GM18508 (cell line): ENCODE measurements around the gene TBC1D23.
A peak's percentile ranks its signal among the peaks of the same experiment; 100 is the strongest.
"Not testable (repeated sequence)": the region's sequence is repeated elsewhere in the genome, so short reads cannot be mapped to it uniquely, and the experiment has no call there.

Source experiments
- ATAC-seq: cut with Tn5 transposase; IDR thresholded peaks from one replicate; pipeline ENCODE4 v1.9.1; 2021; ENCODE audit warnings: moderate number of reproducible peaks; ENCODE audit not compliant: insufficient read depth, unreplicated experiment

Gene TBC1D23

DNA sequence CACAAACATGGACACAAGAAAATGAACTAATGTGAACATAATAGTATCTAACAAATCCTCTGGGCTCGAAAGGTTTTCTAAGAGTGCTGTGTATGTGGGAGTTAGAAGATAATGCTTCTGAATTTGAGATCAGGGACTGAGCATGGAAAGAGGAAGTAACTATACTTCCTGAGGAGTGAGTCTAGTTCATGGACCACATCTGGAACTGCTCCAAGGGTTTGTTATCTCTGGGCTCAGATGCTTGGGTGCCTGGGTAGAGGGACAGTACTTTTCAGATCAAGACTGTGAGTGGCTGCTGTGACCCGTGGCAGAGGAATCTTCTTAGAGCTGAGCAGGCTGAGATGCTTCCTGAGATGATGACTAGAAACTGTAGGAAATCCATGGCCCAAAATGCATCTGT lies 28.5 kb downstream of the TBC1D23 start:
- ATAC-seq, result no peak

DNA sequence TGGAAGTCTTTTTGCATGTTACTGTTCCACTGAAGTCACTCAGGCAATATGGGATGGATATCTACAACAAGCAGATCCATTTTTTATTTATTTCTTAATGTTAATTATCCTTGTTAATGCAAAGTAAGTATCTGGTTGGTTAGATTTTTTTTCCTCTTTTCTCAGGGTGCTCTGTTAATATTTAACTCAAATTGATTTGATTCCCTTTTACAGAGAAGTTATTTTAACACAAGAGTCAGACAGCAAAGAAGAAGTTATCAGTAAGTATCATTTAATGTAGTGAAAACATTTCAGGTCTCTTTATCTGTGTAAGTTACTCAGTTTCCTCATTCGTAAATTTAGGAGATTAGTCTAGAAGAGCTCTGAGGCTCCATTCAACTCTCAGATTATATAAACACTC lies 34.3 kb downstream of the TBC1D23 start:
- ATAC-seq, result no peak

DNA sequence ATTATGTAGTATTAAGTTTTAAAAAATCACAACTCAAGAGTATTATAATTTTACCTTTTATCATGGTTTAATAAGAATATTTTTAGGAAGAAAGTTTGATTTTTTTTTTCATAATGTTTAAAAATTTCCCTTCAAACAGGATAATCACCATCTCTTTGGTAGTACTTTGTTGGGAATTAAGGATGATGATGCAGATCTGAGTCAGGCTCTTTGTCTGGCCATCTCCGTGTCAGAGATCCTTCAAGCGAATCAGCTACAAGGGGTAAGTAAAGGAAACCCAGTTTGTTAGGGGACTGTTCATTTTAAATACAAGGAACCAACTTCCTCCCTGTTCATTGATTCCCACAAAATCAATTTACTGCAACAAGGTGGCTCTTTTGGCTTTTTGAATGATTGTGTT lies 37.0 kb downstream of the TBC1D23 start:
- ATAC-seq, result no peak

DNA sequence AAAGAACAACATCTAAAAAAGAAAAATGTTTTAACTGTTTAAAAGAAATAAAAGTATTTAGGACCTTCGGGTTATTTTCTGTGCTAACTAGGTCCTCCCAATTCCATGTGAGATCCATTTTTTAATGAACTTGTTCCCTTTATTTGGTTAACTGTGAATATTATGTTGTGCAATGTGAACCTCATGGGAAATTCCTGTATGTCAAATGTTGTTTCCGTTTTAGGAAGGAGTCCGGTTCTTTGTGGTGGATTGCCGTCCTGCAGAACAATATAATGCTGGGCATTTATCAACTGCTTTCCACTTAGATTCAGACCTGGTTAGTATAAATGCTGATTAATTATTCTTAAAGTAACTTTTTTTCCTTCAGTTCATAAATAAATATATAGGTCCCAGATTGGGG lies 38.2 kb downstream of the TBC1D23 start:
- ATAC-seq, result no peak

DNA sequence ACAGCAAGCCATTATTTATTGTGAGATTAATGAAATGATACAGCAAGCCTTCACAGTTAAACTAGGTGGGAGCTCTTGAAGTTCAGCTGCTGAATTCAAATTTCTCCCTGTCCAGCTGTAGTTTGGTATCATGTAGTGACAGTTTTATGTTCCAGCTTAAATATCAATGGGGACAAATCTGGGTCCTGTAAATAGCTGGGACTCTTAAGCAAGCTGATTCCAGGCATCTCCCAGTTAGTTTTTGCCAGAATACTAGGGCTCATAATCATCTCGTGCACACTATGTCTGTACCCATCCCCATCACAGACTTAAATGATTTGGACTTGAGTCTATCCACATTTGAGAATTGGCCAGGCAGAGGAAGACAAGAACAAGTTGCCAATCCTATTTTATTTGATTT lies 45.9 kb downstream of the TBC1D23 start:
- ATAC-seq, result no peak

DNA sequence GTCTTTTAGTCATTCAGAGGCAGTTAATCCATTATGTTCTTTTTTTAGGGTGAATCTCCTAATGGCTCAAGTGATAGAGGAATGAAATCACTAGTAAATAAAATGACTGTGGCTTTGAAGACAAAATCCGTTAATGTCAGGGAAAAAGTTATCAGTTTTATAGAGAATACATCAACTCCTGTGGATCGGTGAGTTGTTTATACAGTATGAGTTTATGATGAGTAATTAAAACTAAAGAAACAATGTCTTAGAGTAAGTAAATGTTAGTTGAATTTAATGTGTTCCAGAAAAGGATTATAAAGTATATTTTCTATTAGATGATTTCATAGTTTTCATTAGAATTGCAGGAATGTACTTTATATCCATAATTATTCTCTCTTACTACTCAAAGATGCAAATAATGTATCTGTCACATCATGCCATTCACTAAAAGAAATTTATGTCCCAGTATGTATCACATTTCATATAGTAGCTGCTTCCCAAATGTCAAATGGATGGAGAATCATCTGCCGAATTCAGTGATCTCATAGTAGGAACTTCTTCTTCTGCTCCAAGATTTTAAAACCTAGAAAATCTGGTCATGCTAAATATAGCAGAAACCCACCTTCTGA lies 49.7 kb downstream of the TBC1D23 start:
- ATAC-seq, result no peak

DNA sequence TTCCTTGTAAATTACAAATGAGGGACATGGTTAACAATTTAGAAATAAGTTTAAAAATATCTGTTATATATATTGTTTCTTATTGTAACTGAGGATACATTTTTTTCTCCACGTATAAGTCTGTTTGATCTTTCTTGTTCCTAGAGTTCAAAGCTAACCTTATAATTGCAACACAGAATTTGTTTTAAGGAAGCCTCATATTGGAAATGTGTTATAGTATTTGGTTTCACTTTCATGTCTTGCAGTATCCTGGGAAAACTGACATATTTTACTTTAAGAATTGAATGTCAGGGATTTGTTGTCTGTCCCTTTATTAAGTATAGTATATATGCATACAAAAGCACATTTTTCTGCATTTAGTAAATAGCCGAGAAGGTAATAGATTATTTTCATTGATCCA lies 50.2 kb downstream of the TBC1D23 start:
- no peak for ATAC-seq

DNA sequence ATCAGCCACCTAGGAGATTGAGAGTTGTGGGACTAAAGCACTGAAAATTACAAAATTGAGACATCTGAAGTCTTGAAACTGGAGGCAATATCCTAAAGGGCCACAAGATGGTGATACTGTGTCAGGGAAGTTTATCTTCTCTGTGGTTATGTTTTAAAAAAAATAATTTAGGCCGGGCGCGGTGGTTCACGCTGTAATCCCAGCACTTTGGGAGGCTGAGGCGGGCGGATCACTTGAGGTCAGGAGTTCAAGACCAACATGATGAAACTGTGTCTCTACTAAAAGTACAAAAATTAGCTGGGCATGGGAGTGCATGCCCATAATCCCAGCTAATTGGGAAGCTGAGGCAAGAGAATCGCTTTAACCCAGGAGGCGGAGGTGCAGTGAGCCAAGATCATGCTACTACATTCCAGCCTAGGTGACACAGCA lies 55.9 kb downstream of the TBC1D23 start:
- peak; percentile 53 for ATAC-seq

DNA sequence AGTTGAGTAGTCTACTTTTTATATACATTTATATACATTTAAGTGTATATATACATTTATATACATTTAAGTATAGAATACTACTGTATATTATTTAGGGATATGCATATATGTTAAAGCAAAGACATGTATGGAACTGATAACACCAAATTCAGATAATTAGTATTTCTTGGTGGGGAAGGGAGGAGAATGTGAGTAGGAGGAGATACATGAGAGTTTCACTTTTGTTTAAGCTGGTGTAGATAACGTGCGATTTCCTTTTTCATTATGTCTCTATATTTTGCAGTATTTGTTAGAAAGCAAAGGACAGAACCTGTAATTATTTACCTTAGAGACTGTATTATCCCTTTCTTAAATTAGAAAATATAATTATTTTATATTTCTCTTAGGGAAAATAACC lies 57.1 kb downstream of the TBC1D23 start:
- no peak for ATAC-seq

DNA sequence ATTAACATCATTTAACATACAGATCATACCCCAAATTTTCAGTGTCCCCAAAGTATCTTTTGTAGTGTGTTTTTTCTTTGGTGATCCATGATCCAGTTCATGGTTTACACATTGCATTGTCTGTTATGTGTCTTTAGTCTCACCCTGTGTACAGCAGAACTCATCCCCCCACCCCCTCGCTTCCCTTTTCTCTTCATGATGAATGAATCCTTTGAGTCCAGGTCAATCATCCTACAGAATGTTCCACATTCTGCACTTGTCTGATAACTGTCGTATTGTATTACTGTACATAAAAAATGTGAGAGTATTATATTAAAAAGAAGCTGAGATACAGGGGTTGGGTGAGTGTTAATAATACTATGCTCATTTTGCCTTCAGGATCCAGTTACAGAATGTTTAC lies 59.2 kb downstream of the TBC1D23 start:
- ATAC-seq, result no peak

DNA sequence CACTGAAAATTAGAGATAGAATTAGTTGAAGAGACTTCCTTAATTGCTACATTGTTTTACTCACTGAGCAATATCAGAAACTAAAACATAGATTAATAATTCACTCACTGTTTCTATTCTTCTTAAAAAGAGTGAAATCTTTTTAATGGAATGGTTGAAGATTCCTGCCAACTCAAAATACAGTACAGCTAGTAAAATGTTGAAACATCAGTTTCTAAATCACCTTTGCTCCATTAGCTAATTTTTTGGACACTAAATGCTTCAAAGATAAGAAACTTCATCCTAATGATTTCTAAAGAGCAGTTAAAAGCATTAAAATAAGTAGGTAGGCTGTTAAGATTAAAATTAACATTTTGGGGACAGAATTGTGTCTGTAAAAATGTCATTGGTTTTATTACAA lies 63.3 kb downstream of the TBC1D23 start:
- no peak for ATAC-seq

DNA sequence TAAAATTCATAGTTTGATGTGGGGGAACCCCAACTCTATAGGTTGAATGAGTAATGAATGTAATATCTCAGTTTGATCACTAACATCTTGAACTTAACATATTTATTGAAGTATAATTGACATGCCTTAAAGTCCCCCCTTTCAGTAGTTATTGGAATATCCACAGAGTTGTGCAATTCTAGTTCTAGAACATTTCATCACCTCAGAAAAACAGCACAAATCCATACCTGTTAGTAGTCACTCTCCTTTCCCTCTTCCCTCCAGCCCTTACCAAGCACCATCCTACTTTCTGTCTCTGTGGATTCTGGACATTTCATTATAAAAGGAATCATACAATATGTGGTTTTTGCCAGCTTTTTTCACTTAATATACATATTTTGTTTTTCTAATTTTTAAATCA lies 65.0 kb downstream of the TBC1D23 start:
- no peak for ATAC-seq

DNA sequence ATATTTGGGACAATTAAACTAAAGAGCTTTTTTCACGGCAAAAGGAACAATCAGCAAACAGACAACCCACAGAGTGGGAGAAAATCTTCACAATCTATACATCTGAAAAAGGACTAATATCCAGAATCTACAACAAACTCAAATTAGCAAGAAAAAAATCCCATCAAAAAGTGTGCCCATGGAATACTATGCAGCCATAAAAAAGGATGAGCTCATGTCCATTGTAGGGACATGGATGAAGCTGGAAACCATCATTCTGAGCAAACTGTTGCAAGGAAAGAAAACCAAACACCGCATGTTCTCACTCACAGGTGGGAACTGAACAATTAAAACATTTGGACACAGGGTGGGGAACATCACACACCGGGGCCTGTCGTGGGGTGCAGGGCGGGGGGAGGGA lies 66.6 kb downstream of the TBC1D23 start:
- ATAC-seq, result not testable (repeated sequence)

DNA sequence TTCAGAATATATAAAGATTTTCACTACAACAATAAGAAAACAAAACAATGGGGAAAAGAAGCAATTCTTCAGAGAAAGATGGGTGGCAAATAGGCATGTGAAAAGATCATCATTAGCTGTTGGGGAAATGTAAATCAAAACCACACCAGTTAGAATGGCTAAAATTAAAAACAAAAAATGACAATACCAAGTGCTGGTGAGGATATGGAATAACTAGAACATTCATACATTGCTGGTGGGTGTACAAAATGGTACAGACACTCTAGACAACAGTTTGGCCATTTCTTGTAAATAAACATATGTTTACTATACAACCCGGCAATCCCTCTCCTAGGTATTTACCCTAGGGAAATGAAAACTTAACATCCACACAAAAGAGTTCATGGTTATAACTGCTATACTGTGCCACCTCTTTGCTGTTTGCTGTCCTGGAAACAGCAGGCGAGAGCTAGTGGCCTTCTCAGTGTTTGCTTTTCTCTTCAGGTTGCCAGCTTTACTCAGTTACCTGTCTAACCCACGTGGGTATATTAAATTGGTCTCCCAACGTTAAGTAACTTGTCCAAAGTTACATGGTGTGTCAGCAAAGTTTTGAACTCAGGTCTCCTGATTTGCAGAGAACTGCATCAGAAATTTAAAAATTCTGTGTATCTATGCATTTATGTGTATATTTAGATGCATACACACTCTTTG lies 69.2 kb downstream of the TBC1D23 start:
- no peak for ATAC-seq

DNA sequence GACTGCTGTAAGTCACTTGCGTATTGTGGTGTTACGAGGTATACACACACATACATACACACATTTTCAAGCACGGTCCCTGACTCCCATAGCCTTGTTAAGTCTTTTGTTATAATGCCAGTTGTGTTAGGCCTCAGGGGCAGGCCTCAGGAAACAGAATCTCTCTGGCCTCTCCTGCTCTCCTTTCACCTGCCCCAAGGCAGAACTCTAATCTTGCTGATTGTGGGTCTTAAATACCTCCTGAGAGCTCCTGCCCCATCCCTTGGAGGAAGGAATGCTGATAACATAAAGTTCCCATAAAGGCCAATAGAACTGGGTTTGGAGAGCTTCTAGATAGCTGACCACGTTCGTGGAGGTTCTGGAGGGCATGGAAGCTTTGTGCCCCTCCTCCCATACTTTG lies 69.9 kb downstream of the TBC1D23 start:
- ATAC-seq, result no peak

DNA sequence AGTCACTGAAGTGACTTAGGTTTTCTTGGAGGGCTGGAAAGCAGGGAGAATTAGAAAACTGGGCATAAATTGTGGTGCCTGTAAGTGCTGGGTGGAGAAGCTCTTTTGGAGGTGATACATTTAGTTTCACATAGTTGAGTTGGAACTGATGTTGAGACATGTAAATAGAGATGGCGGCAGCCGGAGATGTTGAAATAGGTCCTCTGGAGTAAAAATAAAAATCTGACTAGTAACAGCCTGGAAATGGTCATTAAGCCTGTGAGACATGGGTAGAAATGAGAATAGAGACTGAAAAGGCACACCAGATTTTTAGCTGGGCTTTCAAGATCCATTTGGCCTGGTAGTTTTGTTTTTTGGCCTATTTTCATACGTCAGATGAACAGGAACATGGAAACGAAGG lies 70.9 kb downstream of the TBC1D23 start:
- ATAC-seq, result no peak

DNA sequence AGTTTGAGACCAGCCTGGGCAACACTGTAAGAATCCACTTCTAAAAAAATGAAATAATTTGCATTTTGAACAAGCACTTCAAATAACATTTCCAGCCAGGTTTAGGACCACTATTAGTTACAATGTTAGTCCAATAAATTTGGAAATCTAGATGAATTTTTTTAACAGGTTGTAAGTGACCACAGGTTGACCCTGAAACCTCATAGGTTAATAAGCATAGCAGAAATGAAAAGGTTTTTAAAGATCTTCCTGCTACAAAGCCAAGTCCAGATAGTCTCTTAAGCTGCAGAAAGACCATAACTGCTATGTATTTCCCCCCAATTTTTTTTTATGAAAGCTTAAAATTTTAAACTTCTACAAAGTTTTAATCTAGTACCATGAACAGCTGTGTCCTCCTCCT lies 72.3 kb downstream of the TBC1D23 start:
- ATAC-seq, result no peak

DNA sequence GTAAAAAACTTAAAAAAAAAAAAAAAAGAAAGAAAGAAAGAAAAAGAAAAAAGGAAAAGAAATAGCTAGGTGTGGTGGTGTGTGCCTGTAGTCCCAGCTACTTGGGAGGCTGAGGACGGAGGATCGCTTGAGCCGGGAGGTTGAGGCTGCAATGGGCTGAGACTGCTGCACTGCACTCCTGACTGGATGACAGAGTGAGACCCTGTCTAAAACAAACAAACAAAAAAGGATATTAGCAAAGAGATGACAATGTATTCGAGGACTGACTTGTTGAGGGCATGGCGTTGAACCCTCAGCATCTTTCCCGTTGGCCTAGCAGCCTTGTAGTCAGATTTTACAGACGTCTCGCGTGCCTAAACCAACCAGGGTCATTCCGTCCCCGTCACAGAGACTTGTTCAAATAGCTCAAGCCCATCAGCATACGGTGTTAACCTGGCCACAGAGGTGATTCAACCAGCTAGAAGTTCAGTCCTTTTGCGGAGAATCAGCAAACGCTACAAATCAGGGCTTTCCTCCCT lies 73.2 kb downstream of the TBC1D23 start:
- ATAC-seq, result peak; percentile 25

DNA sequence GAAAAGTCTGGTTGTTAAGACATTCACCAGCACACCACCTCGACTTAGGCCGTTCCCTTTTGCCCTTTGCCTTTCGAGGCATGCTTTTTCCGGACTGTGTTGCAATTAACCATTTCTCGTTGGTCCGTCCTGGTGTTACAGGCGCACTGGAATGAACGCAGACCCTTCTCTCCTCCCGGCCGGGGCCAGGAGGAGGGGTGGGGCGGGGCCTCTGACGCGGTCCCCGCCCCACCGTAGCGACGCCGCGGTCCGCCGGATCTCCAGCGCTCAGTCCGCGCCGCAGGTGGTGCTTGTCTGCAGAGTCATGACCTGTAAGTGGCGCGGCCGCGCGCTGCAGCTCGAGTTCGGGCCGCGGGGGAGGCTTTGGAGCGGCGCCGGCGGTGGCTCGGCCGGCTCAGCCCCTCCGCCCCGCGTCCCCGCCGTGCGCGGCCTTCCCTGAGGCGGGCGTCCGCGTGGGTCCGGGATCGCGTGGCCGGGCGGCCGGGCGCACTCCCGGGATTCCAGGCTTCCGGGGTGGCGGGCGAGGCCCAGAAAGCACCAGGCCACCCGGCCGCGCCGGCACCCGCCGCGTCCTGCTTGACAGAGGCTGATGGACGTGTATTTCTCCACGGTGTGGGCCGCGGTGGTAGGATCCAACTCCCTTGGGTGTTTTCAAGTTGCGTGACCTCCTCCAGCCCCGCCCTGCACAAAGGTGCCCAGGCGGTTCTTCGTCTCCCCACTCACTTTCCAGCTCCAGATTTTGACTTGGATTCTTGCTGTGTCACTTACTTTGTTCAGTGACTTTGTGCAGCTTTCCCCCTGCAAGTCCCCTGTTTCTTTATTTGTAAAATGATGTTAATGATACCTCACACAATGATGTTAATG lies 73.9 kb downstream of the TBC1D23 start, which contains the start of gene NIT2:
Gene NIT2, plus strand, starts transcription at position 270 of the 864 bp plus-strand sequence. Its CDS starts 35 bp downstream, at position 305.
- peak; percentile 72 for ATAC-seq

DNA sequence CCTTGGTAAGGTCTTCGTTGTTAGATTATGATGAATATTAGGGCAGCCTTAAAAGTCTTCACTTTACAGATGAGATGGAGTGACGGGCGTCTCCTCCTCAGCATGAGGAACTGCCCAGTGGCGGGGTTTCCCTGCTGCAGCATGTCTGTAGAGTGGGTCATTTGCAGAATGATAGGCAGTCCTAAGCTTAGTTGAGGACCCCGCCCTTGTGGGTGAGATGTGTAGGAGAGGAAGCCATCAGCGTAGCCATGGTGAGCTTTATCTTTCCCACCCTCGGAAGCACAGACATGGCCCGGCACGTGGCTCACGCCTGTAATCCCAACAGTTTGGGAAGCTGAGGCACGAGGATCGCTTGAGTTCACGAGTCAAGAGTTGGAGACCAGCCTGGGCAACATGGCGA lies 74.6 kb downstream of the TBC1D23 start:
- ATAC-seq, result peak; percentile 65

DNA sequence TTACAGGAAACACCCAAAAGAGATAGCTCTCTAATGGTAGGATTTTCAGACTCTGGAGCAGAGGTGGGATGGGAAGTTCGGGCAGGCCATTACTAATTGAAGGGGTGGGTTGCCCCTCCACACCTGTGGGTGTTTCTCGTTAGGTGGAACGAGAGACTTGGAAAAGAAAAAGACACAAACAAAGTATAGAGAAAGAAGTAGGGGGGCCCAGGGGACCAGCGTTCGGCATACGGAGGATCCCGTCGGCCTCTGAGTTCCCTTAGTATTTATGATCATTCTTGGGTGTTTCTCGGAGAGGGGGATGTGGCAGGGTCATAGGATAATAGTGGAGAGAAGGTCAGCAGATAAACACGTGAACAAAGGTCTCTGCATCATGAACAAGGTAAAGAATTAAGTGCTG lies 75.4 kb downstream of the TBC1D23 start:
- ATAC-seq, result not testable (repeated sequence)
